ENCODE data around the gene CTNNAL1.
"Not testable (repeated sequence)": the region's sequence is repeated elsewhere in the genome, so short reads cannot be mapped to it uniquely, and the experiment has no call there.

The CTNNAL1 gene

DNA sequence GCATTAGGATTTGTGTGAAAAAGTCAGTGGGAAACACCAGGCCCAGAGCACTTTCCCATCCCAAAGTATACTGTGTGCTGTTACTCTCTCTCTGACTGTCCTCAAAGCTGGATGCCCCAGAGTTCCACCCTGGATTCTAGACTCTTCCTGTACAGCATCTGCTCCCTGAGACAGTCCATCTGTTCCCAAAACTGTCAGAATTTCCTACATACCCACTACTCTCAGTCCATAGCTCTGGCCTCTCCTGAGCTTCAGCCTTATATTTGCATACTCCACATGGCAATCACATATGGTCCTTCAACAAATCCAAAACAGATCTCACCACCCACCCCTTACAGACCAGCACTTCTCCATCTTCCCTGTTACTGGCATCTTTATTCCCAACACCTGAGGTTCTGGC lies 88.8 kb downstream of the CTNNAL1 start:
- FAIRE-seq: no peak

DNA sequence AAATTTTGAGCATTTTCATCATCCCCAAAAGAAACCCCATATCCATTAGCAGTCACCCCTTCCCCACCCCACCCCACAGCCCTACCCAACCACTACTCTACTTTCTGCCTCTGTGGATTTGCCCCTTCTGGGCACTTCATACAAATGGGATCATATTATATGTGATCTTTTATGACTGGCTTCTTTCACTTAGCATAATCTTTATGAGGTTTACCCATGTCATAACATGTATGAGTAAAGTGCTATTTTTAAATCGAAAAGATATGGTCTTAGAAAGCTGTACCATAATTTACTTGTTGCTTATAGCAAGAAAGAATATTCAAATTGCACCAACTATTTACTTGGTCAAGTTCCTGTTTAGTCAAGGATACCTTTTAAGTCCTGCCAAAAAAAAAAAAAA lies 92.1 kb downstream of the CTNNAL1 start:
- FAIRE-seq: no peak

DNA sequence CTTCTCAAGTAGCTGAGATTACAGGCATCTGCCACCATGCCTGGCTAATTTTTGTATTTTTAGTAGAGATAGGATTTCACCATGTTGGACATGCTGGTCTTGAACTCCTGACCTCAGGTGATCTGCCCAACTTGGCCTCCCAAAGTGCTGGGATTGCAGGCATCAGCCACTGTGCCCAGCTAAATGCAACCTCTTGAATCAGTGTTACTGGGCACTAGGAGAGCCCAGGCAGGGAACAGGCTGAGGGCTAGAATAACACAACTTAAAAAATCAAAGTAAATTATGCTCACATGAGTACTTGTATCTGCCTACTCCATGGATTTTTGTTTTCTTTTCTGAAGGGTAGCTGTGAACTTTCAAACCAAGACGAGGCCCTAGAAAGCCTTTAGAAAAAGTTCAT lies 92.9 kb downstream of the CTNNAL1 start:
- not testable (repeated sequence) for FAIRE-seq

DNA sequence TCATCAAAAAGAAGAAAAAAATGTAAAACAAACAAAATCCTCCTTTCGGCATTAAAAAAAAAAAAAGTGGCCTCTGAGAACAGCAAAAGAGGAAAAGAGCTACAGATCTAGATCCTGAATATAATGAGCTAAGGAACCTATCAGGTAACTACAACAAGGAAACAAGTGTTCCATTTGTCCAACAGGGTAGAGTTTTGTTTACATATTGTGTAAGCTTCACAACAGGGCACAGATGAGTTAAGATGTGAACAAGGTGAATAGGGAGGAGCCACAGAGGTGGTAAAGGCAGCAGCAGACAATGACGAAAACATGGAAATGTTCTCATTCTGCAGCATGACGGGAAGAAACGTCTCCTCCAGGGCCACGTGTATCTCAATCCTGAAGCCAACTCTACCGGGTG lies 93.8 kb downstream of the CTNNAL1 start:
- no peak for FAIRE-seq

DNA sequence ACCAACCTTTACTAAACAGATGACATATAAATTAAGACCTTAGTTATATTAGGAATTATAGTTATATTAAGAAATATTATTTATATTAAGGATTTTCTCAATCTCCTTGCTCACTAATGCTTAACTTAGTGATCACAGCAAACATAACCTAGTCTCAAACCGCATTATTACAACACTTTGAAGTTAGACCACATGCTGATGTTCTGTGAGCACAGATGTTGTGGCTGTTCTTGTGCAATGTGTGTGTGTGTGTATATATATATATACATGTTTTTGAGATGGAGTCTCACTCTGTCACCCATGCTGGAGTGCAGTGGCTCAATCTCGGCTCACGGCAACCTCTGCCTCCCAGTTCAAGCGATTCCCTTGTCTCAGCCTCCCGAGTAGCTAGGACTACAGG lies 99.9 kb downstream of the CTNNAL1 start:
- no peak for FAIRE-seq

DNA sequence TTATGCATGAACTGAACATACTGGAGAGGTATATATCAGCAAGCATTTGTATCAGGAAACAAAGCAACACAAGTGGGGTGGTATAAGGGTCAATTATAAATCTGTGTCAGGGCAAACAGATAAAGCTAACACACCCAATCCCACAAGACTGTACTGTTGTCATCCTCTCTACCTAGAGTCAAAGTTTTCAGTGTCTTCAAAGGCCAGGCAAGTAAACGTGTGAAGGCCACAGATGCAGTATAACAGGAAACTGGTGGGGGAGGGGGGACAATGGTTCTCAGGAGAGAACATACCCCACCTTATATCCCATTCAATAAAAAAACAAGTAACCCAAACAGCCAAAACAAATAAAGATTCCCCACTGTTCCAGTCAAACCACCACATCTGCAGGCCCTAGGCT lies 101.5 kb downstream of the CTNNAL1 start:
- FAIRE-seq: no peak

DNA sequence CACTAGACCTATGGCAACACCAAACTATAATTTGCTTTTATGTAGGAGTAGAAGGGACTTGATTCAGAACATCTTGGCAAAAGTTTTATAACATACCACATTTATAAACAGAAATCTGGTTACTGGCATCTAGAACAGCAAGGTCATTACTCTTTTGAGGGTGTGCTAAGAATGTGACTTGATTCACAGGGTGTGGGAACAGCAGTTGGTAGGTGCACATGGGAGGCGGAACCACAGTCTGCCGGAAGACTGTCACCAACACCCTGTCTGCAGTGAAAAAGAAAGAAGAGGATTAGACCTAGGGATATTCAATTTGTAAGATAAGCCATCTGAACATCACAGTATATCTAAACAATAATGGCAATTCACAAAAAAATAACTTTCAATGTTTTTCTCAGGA lies 102.4 kb downstream of the CTNNAL1 start:
- FAIRE-seq: no peak

DNA sequence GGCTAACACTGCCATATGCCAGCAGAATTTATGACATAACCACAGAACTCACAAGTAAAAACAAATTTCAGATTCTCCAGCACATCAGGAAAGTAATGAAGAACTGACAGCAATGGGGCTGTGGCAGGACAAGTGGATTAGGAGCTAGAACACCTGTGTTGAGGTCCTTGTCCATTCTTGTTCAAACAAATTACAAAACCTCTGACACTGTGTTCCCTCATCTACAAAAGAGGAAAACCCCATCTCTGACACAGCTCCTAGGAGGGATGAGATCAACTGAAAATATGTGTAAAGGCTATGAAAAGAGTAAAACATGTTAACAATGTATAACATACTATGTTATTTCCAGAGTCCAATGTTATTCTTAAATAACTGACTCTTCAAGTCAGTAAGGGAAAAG lies 102.9 kb downstream of the CTNNAL1 start:
- FAIRE-seq: no peak

DNA sequence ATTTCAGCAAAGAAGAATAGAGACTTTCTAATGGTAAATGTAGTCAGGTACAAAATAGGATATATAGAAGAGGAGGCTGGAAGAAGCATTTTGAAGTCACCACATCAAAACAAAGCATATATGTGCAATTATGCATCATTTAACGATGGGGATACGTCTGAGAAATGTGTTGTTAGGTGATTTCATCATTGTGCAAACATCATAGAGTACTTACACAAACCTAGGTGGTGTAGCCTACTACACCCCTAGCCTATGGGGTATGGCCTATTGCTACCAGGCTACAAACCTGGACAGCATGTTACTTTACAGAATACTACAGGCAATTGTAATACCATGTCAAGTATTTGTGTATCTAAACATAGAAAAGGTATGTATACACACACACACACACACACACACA lies 107.8 kb downstream of the CTNNAL1 start:
- no peak for FAIRE-seq

DNA sequence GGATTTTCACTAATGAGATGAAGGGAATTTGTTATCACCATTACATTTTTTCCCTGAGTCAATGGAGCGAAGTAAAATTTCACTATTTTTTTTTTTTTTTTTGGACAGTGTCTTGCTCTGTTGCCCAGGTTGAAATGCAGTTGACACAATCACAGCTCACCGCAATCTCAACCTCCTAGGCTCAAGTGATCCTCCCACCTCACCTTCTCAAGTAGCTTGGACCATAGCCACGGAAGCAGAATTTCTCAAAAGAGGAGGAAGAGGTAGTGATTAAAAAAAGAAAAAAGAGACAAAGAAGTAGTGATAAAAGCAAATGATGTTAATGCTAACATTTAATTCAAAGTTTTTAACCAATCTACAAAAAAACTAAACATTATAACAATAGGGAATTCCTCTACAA lies 109.1 kb downstream of the CTNNAL1 start:
- no peak for FAIRE-seq

DNA sequence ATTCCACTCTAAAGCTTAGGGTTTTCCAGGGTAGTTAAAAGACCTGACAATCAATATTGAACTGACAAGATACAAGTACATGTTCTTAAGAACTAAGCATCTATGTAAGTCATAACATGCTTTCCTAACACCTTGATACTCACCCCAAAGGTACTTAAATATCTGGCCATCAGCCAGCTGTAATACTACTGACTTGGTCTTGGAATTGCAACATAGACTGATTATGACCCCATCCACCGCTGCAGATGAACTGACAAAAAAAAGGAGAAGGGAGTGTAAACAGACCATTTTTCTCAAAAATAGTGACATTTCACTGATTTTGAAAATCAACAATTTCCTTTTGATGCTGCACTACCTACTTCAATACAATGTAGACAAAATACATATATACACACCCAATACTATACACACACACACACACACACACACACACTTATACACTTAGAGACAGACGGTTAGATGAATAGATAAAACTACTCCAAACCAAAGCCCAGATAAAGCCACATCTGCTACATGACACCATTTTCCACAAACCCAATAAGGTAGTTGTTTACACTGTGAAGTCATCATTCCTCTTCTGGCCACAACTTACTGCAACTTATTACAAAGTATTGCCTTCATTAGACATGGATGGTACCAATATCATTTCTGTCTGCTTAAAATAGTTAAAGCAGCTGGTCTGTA lies 109.7 kb downstream of the CTNNAL1 start:
- FAIRE-seq: no peak

DNA sequence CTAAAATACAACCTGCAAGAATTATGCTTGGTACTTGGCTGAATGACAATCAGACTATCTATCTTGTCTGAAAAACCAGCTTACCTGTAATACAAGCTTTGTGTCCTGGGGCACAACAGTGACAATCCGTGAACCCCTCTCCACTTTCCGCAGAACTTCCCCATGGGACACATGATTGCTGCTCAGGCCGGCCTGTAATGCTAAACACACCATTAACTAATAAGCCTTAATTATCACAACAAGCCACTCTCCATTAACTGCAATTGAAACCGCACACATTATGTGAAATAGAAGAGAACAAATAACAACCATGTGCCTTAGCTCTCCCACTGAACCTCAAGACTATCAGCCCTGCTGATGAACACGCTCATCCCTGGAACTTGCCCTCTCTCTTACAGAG lies 113.1 kb downstream of the CTNNAL1 start:
- no peak for FAIRE-seq

DNA sequence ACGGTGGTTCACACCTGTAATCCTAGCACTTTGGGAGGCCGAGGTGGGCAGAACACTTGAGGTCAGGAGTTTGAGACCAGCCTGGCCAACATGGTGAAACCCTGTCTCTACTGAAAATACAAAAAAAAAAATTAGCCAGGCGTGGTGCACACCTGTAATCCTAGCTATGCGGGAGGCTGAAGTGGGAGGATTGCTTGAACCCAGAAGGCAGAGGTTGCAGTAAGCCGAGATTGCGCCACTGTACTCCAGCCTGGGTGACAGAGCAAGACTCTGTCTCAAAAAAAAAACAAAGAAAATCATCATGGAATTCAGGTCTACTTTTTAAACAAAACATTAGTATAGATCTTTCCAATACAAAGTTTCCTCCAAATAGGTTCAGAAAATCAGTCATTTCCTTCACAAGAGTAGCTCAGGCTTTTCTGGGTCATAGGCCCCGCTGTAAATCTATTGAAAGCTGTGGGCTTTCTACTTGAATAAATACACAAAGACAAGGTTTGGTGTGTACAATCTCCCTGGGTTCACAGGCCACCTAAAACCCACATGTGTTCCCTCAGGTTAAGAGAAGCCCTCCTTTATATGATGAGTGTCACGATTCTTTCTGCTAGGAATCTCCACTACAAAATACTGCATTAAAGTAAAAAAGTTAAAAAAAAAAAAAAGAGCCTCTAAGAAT lies 114.1 kb downstream of the CTNNAL1 start:
- not testable (repeated sequence) for FAIRE-seq

DNA sequence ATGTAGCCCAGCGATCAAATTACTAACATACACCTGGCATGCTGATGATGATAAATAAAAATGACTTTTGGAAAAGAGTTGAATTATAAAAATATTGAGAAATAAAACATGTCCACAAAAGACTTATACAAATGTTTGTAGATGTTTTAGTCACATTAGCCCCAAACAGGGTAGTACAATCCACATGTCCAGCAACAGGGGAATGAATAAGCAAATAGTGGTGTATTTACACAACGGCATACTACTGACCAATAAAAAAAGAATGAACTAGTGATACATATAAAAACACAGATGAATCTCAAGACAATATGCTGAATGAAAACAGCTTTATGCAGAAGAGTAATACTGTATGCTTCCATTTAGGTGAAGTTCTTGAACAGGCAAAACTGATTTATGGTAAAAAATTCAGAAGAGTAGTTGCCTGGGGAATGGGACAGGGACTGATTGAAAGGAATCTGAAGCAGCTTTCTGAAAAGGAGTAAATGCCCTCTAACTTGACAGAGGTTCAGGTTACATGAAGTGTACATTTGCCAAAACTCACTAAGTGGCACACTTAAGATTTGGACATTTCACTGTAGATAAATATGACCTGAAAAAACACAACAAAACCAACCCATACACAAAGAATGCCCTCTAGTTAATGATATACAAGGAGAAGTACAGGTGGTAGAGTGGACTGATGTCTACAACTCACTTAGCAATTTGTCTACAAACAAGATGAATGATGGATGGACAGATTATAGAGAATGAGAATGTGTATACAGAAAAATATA lies 115.8 kb downstream of the CTNNAL1 start:
- no peak for FAIRE-seq

DNA sequence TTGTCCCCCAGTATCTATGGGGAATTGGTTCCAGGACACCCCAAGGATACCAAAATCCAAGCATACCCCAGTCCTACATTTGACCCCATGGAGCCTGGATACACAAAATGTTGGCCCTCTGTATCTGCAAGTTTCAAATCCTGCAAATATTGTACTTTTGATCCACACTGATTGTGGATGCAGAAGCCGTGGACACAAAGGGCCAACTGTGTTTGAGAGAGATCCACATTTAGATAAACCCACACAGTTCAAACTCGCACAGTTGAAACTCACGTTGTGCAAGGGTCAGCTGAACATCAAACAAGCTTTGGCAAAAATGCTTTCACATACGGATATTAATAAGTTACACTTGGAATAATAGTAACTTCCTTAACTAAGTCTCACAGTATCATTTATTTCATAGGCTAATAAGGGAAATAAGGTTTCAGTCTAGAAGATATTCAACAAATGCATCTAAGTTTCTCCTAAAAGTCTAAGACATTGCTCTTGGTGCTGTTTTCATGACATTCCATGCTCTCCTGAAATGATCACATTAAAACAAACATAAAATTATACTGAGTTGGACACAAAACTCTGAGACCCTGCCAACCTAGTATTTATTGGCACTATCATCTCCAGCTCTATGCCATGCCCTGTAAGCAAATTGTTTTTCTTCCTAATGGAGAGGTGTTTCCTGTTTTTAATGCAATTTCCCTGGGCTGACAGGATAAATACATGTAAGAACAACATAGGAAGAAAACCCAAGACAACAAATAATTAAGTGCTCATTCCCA lies 118.9 kb downstream of the CTNNAL1 start:
- no peak for FAIRE-seq
